Hematopoietic multipotent progenitor cell treated with erythropoietin and hydrocortisone succinate and interleukin-3 and kit ligand, for 15 days (in vitro differentiated cells): Measurements from ENCODE around the gene ZNF547.
"Not testable (repeated sequence)": the region's sequence is repeated elsewhere in the genome, so short reads cannot be mapped to it uniquely, and the experiment has no call there.

Experiments used
- DNase-seq: peaks from one replicate; pipeline ENCODE4 v3.0.0-alpha.2; 2015; ENCODE audit warnings: low spot score

ZNF547 gene

DNA sequence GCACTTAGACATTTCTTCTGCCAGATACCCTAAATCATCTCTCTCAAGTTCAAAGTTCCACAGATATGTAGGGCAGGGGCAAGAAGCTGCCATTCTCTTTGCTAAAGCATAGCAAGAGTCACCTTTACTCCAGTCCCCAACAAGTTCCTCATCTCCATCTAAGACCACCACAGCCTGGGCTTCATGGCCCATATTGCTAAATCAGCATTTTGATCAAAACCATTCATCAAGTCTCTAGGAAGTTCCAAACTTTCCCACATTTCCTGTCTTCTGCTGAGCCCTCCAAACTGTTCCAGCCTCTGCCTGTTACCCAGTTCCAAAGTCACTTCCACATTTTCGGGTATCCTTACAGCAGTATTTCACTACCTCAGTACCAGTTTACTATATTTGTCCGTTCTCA is 11.3 kb downstream of the ZNF547 start:
- not testable (repeated sequence) for DNase-seq

- DNase-seq, result no peak
These were observed 12.8 kb downstream of the ZNF547 start for GRCh38 chr19:57376151-57376550.

DNA sequence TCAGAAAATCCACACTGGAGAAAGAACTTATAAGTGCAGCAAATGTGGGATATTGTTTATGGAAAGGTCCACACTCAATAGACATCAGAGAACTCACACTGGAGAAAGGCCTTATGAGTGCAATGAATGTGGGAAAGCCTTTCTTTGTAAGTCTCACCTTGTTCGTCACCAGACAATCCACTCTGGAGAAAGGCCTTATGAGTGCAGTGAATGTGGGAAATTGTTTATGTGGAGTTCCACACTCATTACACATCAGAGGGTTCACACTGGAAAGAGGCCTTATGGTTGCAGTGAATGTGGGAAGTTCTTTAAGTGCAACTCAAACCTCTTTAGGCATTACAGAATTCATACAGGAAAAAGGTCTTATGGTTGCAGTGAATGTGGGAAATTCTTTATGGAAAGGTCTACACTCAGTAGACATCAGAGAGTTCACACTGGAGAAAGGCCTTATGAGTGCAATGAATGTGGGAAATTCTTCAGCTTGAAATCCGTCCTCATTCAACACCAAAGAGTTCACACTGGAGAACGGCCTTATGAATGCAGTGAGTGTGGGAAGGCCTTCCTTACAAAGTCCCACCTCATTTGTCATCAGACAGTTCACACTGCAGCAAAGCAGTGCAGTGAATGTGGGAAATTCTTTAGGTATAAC is 14.3 kb downstream of the ZNF547 start:
- no peak for DNase-seq

GRCh38 chr19:57380923-57381322 is 17.6 kb downstream of the ZNF547 start:
- no peak for DNase-seq

DNA sequence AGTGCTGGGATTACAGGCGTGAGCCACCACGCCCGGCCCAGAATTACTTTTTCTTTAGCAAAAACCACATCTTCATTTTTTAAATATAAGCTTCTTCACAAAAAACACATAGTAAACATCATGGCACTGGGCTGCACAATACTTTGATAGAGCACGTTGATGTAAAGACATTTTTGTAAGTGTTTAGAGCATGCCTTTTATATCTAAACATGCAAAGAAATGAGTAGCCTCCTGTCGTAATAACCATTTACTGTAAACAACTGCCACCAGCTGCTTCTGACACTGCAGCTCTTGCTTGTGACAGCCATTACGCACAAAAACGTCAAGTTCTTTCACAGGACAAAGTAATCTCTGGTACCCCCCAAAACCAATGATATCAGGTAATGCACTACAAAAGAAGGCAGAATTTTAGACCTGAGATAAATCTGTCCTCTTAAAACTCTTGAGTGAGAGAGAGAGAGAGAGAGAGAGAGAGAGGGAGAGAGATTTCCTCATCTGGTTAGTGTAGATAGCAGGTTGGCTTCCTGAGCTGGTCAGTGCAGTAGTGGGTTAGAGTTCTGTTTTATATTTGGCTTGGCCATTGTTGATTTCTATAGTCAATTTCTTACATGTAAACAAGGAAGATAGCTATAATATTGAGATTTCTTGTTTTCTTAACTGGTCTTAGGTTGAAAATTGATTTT is 19.6 kb downstream of the ZNF547 start:
- no peak for DNase-seq

- DNase-seq, result no peak
These were observed 25.9 kb downstream of the ZNF547 start for GRCh38 chr19:57389194-57389729.

DNA sequence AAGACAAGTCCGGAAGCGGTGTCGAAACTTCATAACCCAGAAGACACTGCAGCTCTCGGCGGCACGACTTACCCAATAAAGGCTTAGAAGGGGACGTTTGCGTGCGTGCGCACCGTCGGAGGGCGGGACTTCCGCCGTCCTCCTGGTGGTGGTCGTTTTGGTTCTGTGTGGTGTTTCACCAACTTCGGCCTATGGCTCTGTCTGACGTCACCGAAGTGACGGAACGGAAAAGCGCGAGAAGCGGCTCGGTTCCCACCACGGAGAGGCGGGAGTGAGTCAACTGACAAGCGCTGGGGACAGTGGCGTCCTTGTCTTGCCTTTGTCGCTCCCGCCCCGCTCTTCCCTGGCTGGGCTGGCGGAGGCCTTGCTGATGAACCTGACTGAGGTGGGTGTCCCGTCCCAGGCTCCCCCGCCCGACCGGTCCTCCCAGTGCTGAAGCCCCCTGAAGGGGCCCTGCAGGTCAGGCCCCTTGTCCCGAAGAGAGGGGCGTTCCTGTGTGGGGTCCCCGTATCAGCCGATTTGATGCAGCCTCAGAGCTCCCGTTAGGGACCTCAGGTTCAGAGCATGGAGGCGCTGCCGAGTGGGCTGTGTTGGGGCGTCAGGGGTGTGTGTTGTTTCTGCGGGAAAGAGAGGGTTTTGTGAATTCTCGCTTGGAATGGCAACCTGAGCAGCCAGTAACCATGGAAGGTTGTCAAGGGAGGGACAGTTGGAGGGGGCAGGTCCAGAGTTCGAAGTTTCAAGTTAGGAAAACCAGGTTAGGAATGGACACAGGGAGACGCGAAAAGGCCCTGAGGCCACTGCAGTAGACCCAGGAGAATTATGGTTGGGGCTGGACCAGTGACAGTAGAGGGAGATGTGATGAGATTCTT is 26.6 kb downstream of the ZNF547 start, which contains the start of gene ZNF548:
Gene ZNF548, plus strand, starts transcription at position 125 of the 869 bp plus-strand sequence. Its CDS starts 246 bp downstream, at position 371.
- DNase-seq, result peak; percentile 95

- no peak for DNase-seq
These were observed 32.4 kb downstream of the ZNF547 start for GRCh38 chr19:57395710-57396109.

GRCh38 chr19:57398868-57399267 is 35.5 kb downstream of the ZNF547 start:
- DNase-seq, result no peak

GRCh38 chr19:57403737-57404563 is 40.6 kb downstream of the ZNF547 start:
- no peak for DNase-seq

GRCh38 chr19:57406516-57407123 is 43.3 kb downstream of the ZNF547 start:
- peak; percentile 65 for DNase-seq

- DNase-seq, result peak; percentile 95
These were observed 47.7 kb downstream of the ZNF547 start, which contains the start of gene ZNF17 for GRCh38 chr19:57410877-57411671. ZNF17 (plus strand) TSS chr19:57411161; CDS start chr19:57413616, 2,455 bp downstream.

DNA sequence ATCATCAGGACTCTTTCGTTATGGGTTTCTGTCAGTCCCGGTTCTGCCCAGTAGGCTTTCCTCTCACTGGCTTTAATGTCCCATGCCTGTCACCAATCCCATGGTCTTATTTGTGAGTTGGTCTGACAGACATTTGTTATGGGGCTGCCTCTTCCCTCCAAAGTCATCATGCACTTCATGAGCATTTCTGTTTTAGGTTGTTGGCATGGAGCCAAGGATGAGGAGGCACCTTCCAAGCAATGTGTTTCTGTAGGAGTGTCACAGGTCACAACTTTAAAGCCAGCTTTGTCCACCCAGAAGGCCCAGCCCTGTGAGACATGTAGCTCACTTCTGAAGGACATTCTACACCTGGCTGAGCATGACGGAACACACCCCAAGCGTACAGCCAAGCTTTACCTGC is 56.1 kb downstream of the ZNF547 start:
- no peak for DNase-seq

- no peak for DNase-seq
These were observed 57.7 kb downstream of the ZNF547 start for GRCh38 chr19:57421037-57421436.
